Loucy (cell line): ENCODE measurements around the gene YAP1.

ENCODE experiments used
- H2AFZ ChIP-seq: fragments of 200-600 bp; sonication (generic); 2 replicates; pipeline ENCODE4 v1.6.0; 2016; ENCODE audit warnings: antibody characterized with exemption, mild to moderate bottlenecking, low read length, moderate library complexity
- H3F3A ChIP-seq: fragments of 200-600 bp; 2 replicates; pipeline ENCODE4 v1.6.0; 2016; ENCODE audit warnings: antibody characterized with exemption, low read depth, mild to moderate bottlenecking
- H3K27me3 ChIP-seq: fragments of 200-600 bp; sonication (generic); 2 replicates; pipeline ENCODE4 v1.6.1; 2014; ENCODE audit warnings: low read length, mild to moderate bottlenecking; ENCODE audit not compliant: insufficient read depth, poor library complexity, severe bottlenecking
- H3K36me3 ChIP-seq: fragments of 200-600 bp; sonication (generic); 2 replicates; pipeline ENCODE4 v1.6.1; 2016; ENCODE audit warnings: low read length; ENCODE audit not compliant: insufficient read depth
- H3K4me1 ChIP-seq: fragments of 200-600 bp; sonication (generic); 2 replicates; pipeline ENCODE4 v1.5.1; 2014; ENCODE audit warnings: low read length, mild to moderate bottlenecking; ENCODE audit not compliant: insufficient read depth, poor library complexity, severe bottlenecking
- H3K4me2 ChIP-seq: fragments of 200-600 bp; sonication (generic); 2 replicates; pipeline ENCODE4 v1.6.0; 2014; ENCODE audit warnings: antibody characterized with exemption, low read length, low read depth, mild to moderate bottlenecking; ENCODE audit not compliant: poor library complexity, severe bottlenecking
- H3K4me3 ChIP-seq: fragments of 200-600 bp; sonication (generic); 2 replicates; pipeline ENCODE4 v1.5.1; 2014; ENCODE audit warnings: low read length, mild to moderate bottlenecking, mixed read lengths; ENCODE audit not compliant: poor library complexity, severe bottlenecking
- H3K79me2 ChIP-seq: fragments of 200-600 bp; sonication (generic); 2 replicates; pipeline ENCODE4 v1.6.1; 2014; ENCODE audit warnings: low read length; ENCODE audit not compliant: insufficient read depth
- H3K9ac ChIP-seq: fragments of 200-600 bp; sonication (generic); 2 replicates; pipeline ENCODE4 v1.6.0; 2014; ENCODE audit warnings: mild to moderate bottlenecking, low read depth, low read length, moderate library complexity; ENCODE audit not compliant: poor library complexity, severe bottlenecking
- H3K9me2 ChIP-seq: fragments of 200-600 bp; sonication (generic); replicated peaks from 2 replicates; pipeline ENCODE4 v1.6.1; 2016; ENCODE audit warnings: low read depth, low read length, mixed read lengths
- H3K9me3 ChIP-seq: fragments of 200-600 bp; sonication (generic); 2 replicates; pipeline ENCODE4 v1.6.1; 2014; ENCODE audit warnings: mild to moderate bottlenecking, antibody characterized with exemption, low read length, low read depth; ENCODE audit not compliant: insufficient read depth
- H4K20me1 ChIP-seq: fragments of 200-600 bp; sonication (generic); 2 replicates; pipeline ENCODE4 v1.6.0; 2014; ENCODE audit warnings: antibody characterized with exemption, low read length, mild to moderate bottlenecking; ENCODE audit not compliant: insufficient read depth, poor library complexity, severe bottlenecking
- EZH2phosphoT487 ChIP-seq: fragments of 200-600 bp; IDR thresholded peaks from 2 replicates; pipeline ENCODE4 v1.6.1; 2018; ENCODE audit warnings: antibody characterized with exemption, mild to moderate bottlenecking, moderate library complexity, borderline replicate concordance
- TF ChIP-seq, protein P1 (sequence below): fragments of 200-600 bp; sonication (generic); conservative IDR thresholded peaks from 2 replicates; pipeline ENCODE4 v1.5.1; 2014; ENCODE audit warnings: mild to moderate bottlenecking, antibody characterized with exemption, low read length

YAP1 gene

DNA sequence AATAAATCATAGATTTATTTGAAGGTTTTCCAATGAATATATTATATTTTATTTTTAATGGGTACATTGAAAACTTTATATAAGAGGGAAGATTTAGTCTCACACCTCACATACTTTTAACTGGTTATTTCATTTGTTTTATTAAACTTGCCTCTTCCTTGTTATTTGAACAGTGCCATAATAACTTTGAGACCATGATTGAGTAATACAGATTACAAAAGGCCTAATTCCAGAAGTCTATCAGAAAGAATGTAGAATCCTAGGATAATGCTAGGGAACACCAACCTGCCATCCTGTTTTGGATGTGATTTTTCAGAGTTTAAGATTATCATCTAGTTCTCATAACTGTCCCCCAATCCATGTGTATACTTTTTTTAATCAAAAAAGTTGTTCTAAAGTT is 104.4 kb downstream of the YAP1 start:
- no peaks in the 10 kb centered on the region for H3K79me2 ChIP-seq
- no peaks in the 10 kb centered on the region for H3K9me2 ChIP-seq
- no peak overlapping the region for H3K9ac ChIP-seq
- no peak overlapping the region for H3K4me2 ChIP-seq
- no peak overlapping the region for H2AFZ ChIP-seq
- no peak overlapping the region for H3K4me3 ChIP-seq
- no peaks in the 10 kb centered on the region for H3K9me3 ChIP-seq
- no peaks in the 10 kb centered on the region for H4K20me1 ChIP-seq
- no peak for TF ChIP-seq EZH2phosphoT487
- TF ChIP-seq, protein P1, sequence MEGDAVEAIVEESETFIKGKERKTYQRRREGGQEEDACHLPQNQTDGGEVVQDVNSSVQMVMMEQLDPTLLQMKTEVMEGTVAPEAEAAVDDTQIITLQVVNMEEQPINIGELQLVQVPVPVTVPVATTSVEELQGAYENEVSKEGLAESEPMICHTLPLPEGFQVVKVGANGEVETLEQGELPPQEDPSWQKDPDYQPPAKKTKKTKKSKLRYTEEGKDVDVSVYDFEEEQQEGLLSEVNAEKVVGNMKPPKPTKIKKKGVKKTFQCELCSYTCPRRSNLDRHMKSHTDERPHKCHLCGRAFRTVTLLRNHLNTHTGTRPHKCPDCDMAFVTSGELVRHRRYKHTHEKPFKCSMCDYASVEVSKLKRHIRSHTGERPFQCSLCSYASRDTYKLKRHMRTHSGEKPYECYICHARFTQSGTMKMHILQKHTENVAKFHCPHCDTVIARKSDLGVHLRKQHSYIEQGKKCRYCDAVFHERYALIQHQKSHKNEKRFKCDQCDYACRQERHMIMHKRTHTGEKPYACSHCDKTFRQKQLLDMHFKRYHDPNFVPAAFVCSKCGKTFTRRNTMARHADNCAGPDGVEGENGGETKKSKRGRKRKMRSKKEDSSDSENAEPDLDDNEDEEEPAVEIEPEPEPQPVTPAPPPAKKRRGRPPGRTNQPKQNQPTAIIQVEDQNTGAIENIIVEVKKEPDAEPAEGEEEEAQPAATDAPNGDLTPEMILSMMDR: no peak
- H3K4me1 ChIP-seq: no peaks in the 10 kb centered on the region
- no peaks in the 10 kb centered on the region for H3K27me3 ChIP-seq
- no peaks in the 10 kb centered on the region for H3F3A ChIP-seq
- no peaks in the 10 kb centered on the region for H3K36me3 ChIP-seq

DNA sequence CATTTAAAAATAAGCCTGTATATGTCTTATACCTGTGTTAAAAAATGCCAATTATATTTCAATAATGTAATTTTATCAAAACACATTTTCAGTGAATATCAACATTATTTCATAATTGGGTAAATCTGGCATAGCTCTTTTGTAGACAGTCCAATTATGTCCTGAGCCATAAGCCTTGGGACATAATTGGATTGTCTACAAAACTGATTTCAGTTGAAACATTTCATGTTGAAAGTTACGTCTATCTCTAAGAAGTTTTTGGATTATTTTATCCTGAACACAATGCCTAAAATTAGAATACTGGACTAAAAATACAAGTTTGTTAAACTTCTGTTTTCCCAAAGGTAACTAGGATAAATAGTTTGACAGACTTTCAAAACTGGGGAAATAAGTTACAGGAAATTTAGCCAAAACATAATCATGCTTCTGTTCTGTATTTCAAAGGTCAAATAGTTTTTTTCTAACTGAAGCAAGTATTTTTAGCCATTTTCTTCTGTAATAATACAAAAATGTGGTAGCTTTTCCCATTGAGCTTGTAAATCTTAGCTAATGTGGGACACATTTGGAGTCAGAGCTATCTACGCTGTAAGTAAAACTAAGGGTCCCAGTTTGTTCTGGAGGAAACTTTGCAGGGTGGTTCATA is 106.3 kb downstream of the YAP1 start:
- TF ChIP-seq, protein P1: no peak
- TF ChIP-seq EZH2phosphoT487: no peak
- no peaks in the 10 kb centered on the region for H3K36me3 ChIP-seq
- H3K27me3 ChIP-seq: no peaks in the 10 kb centered on the region
- no peak overlapping the region for H3K9ac ChIP-seq
- H4K20me1 ChIP-seq: no peaks in the 10 kb centered on the region
- H3K79me2 ChIP-seq: no peaks in the 10 kb centered on the region
- H3K4me1 ChIP-seq: no peaks in the 10 kb centered on the region
- no peaks in the 10 kb centered on the region for H3F3A ChIP-seq
- no peaks in the 10 kb centered on the region for H3K9me3 ChIP-seq
- no peak overlapping the region for H2AFZ ChIP-seq
- H3K4me3 ChIP-seq: no peak overlapping the region
- H3K4me2 ChIP-seq: no peak overlapping the region
- H3K9me2 ChIP-seq: no peaks in the 10 kb centered on the region

DNA sequence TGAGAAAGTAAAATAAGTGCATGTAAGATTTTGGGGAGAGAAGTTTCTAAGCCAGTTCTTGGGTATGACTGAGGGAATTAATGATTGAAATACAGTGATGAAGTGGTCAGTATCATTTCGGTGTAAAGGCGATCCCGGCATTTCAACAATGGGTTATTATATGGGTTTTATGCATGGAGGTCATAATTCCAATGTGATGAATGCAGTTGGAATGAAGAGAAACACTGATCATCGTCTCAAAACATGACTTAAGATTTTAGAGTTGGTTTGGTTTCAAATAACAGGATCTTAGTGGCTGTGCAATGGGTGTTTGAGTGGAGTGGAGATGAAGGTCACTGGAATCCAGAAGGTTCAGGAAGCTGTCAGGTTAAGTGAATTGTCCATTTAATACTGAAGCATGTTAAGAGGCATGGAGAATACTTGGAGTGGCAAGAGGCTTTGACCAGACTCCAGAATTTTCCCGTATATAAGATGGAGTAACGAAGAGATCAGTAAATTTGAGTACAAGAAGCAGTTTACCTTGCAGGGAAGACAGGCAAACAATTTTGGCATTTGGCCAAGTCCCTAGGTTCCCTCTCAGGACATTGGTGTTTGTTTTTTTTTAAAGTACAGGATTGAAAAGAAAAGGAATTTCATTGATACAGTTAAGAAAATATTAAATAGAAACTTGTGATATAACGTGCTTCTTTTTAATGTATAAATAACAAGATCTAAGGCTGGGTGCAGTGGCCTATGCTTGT is 110.7 kb downstream of the YAP1 start:
- H3K36me3 ChIP-seq: no peaks in the 10 kb centered on the region
- no peaks in the 10 kb centered on the region for H4K20me1 ChIP-seq
- H3K4me3 ChIP-seq: no peak overlapping the region
- H3K27me3 ChIP-seq: no peaks in the 10 kb centered on the region
- H3F3A ChIP-seq: no peaks in the 10 kb centered on the region
- no peak overlapping the region for H3K9ac ChIP-seq
- H3K9me2 ChIP-seq: no peaks in the 10 kb centered on the region
- no peak overlapping the region for H3K4me2 ChIP-seq
- no peaks in the 10 kb centered on the region for H3K79me2 ChIP-seq
- H3K4me1 ChIP-seq: no peaks in the 10 kb centered on the region
- no peak overlapping the region for H2AFZ ChIP-seq
- H3K9me3 ChIP-seq: no peaks in the 10 kb centered on the region
- TF ChIP-seq EZH2phosphoT487: no peak
- TF ChIP-seq, protein P1: no peak
